HT-29 (cell line): ENCODE data around the gene STK39. TPM values are rescaled to one million over a fixed set of nuclear protein-coding genes. Genes with fewer than 3 reads are reported as not detected.

Experiments
- DNase-seq: peaks from one replicate; pipeline ENCODE4 v3.0.0-alpha.2; 2015; ENCODE audit warnings: low spot score
- total RNA-seq: library from RNA; depleted of rRNA; stranded (reverse); fragments of >200 nt; shearing (Covaris generic); gene quantifications from 2 replicates; pipeline ENCODE4 v1.2.3, GENCODE V29; 2014

STK39 gene
- total RNA-seq, 1 experiment from 2014 or later = 37.8 TPM

- peak; percentile 36 for DNase-seq
These were observed 4.3 kb downstream of the STK39 start for GRCh38 chr2:168243061-168243460.

- DNase-seq = no peak
These were observed 5.6 kb downstream of the STK39 start for GRCh38 chr2:168241746-168242145.

DNA sequence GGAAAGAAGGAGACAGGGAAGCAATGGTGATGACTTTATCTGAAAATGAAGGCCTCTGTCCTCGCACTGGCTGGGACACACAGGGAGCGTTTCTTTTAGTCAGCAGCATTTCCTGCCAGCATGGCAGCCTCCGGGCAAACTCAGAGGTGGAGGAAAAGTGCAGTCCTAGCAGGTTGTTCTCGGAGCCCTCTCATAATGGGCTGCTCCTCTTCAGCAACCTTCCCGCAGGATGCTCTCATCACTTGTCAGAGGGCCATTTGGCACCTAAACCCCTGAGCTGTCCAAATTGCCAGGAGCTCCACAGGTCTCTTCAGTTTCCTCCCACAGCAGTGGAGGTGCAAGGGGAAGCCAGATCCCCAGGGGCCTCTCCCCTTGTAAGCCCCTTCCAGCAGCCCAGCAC, 6.2 kb downstream of the STK39 start:
- no peak for DNase-seq

DNA sequence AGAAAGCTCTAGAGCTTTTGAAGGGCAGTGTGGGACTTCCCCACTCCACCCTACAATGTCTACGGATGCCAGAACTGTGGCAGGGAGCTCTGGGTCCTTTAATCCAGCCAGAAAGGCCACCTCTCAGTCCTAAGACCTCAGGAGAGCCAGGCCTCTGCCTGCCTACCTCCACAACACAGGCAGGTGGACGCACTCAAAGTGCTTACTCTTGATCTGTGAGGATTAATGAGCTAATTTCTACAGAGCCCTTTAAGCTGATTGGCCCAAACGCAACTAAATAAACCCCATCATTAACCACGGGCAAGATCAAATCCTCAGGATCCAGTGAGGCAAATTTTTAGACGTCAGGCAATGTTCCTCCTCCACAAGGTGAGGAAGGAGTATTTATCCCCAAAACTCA, 8.1 kb downstream of the STK39 start:
- no peak for DNase-seq

- no peak for DNase-seq
These were observed 9.7 kb downstream of the STK39 start for GRCh38 chr2:168237741-168238140.

DNA sequence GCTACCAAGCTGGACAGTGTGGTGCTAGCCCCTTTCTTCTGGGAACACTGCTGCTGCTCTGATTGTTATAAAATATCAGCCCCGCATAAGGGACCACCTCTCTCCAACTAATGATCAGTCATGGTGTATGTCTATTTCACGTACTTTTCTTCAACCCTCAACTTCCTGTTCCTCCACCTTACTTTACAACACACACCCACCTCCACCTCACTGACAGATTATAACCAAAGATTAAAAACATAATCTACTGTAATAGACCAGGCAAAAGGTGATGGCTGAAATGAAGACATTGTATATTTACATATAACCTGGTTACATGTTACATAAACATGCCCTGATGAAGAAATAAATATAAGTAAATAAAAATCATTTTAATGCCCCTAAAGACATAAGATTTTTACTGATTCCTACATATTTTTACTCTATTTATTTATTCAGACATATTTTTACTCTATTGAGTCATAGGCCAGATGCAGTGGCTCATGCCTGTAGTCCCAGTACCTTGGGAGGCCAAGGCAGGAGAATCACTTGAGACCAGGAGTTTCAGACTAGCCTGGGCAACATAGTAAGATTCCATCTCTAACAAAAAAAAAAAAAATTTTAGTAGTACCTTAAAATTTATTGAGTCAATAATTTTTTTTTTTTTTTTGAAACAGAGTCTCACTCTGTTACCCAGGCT, 12.8 kb downstream of the STK39 start:
- DNase-seq = no peak

- DNase-seq = no peak
These were observed 13.5 kb downstream of the STK39 start for GRCh38 chr2:168233726-168234406.

GRCh38 chr2:168233166-168233565, 14.2 kb downstream of the STK39 start:
- no peak for DNase-seq

- no peak for DNase-seq
These were observed 15.7 kb downstream of the STK39 start for GRCh38 chr2:168231609-168232241.

- DNase-seq = no peak
These were observed 17.0 kb downstream of the STK39 start for GRCh38 chr2:168230389-168230788.

DNA sequence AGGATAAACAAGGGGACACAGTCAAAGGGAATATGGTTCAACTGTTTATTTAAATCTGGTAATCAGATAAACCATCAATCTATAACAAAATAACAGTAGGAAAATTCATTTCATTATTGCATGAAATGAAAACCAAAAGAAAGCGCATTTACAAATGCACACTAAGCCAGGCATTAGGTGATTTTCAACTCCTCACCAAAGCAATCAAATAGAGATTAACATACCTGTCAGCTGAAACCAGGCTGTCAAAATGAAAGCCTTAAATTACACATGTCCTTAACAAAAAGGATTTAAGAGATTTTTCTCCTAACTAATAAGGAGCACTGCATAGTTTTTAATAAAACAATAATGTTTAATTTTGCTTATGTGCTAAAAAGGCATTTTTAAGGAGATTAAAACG, 23.0 kb downstream of the STK39 start:
- no peak for DNase-seq

DNA sequence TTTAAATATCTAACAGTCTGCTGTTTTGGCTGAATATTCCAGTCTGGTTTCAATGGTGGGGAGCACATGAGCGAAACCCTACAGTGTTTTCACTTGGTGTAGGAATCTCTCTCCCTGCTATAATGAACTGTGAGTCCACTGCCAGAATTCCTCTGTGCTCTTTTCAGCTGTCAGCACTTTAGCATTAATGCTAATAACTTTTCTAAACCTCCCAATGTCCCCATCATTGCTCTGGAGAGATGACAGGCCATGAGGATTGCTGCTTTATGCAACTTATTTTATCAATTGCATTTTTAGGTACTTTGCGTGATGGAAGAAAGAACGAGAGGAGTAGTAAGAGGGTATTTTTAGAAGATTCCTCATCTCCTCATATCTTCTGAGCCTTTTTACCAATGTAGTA, 25.3 kb downstream of the STK39 start:
- no peak for DNase-seq

- peak; percentile 49 for DNase-seq
These were observed 26.2 kb downstream of the STK39 start for GRCh38 chr2:168220965-168221819.

- DNase-seq = no peak
These were observed 29.5 kb downstream of the STK39 start for GRCh38 chr2:168217920-168218319.

DNA sequence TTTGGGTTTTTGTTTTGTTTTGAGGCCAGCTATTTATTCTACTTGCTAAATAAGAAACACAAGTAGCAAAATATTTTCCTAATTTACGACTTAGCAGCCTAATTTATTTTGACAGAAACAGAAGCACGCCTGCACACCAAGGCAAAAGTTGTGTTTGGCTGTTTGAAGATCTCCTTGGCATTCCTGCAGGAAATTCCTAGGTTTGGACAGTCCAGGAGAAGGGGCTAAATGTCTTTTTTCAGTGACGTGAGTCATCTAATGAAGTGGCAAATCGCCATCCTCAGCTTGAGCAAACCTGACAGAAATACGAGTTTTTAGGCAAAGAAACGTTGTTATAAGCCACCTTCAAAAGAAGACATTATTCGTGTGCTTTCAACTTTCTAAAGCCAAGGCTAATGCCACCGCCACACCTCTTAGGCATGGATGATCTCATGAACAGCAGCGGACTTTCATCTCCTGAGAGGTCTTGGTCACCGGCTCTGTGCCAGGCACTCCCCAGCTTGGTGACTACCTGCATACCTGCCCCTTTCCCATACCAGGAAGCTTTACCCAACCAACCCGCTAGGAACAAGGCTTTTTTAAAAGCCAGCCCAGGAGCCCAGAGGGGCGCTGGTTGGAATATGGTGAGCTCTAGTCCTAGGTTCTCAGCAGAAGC, 30.9 kb downstream of the STK39 start:
- peak; percentile 89 for DNase-seq

DNA sequence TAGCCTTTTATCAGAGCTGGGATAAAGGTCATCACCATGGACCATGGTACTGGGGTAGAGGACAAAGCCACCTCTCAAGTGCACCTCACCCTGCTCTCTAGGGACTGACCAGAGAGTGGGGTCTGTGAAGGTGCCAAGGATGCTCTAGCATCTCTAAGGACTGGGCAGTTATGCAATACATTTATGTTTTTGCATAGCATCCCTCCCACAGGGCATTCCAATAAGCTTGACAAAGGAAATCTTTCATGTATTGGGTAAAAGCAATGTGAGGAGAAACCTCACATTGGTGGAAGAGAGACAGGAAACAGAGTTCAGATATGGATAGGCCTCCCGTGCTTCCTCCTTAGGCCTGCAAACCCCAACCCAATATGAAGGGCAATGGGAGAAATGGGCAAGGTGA, 31.6 kb downstream of the STK39 start:
- no peak for DNase-seq

DNA sequence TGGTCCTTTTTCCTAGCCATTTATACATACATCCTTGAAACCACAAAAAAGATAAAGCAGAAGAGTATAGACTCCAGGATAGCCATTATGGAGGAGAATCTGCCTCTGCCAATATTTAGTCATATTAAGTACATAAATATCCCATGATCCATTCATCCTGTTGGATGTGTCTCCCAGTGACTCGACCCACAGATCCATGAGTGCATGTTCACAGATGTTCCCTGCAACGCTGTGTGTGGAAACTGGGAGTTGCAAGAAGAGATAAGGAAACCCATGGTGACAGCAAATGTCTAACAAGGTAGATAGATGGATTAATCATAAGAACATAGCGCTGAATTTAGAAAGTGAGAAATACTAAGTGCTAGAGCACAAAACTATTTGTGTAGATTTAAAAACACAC, 34.5 kb downstream of the STK39 start:
- DNase-seq = no peak

DNA sequence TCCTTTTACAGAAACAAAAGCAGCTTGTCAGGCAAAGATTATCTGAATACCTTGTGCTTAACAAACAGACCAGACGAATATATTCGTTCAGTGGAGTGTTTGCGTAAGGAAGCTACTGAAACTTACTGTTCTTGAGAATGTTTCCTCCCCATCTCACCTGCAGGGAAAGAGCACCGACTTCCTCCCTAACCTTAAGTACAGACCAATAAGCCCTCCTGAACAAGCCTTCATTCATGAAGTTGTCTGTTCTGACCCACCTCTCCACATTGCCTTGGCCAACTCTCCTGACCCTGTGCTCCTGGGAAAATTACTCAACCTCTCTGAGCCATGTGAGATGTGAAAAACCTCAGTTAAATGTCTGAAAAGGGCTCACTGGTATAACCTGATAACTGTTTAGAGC, 35.2 kb downstream of the STK39 start:
- DNase-seq = peak; percentile 78

DNA sequence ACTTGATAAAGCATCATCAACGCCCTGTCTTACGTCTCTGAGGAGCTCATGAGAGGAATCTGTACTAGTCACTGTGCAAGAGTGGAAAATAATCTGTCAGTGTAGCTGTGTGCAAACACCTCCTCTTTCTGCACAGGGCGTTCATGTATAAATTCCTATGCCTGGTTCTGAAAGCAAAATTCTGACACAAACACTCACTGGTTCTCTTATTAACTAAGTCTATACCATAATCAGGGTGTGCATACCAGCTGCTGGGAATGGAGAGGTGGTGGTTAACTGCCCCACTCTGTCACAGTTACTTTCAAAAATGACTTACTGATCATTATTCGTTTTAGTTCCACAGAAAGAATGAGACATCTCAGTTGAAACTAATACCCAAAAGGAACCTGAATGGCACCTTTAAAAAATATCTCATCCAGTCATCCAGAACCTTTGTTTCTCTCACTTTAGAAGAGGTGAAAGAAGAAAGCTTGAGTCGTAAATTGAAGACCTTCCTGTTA, 35.7 kb downstream of the STK39 start:
- no peak for DNase-seq

DNA sequence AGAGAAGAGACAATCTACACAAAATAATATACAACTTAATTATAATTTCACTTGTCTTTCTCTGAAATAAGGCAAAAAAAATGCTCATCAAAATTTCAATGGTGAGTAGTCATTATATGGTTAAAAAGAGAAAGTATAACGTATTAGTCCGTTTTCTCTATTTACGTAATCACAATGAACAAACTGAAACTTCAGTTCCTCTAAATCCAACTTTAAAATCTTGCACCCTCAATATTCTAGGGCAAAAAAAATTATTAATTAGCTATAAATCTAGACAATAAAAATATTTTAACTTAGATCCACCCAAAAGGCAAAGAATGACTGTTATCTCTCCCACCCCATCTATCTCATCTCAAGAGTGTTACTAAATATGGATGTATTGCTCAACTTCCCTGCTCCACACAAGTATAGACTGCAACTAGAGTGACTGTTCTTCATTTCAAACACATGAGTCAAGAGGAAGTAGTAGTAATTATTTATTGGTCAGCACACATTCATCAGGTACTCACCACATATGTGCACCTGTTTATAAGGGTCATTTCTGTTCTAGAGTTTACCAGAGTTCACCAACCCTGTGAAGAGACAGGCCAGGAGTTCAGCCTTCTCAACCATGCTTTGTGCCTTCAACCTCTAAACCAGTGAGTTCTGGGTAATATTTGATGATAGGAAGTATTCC, 36.4 kb downstream of the STK39 start:
- peak; percentile 94 for DNase-seq
